Stimulated activated naive CD4-positive, alpha-beta T cell (primary cell): Measurements from ENCODE around the gene SNAPIN.

Source experiments
- DNase-seq, 6 experiments: peaks; one replicate each; lab custom pipeline; 2025; lab: John Stamatoyannopoulos, UW

Gene SNAPIN, protein sequence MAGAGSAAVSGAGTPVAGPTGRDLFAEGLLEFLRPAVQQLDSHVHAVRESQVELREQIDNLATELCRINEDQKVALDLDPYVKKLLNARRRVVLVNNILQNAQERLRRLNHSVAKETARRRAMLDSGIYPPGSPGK

DNA sequence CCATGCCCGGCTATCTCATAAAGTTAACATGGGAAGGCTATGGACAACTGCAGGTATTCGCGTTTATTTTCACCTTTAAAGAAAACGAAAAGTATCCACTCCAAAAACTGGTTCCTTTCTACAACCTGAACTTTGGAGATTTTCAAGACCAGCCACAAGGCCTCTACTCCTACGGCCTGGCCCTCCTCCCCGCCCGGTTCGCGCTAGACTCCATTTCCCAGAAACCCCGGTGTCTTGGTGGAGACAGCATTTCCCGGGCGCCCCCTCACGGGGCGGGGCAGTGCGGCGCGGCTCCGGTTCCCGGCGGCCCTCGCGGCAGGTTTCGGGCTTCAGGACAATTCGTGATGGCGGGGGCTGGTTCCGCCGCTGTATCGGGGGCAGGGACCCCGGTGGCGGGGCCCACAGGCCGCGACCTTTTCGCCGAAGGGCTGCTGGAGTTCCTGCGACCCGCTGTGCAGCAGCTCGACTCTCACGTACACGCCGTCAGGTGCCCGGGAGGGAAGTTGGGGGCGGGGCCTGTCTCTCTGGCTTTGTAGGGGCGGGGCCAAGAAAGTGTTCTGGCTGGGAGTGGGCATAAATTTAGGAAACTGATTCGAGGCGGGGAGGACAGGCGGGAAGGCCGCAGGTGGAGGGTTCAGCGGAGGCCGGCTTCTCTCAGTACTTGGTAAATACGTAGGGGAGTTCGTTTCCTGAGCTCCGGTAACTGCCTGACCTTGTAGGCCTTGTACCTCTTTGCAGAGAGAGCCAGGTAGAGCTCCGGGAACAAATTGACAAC is at the start of gene SNAPIN:
Gene SNAPIN, plus strand, starts transcription at position 304 of the 775 bp plus-strand sequence. Its CDS starts 41 bp downstream, at position 345.
- DNase-seq: peak; percentile 73 to 97 (median 86)

DNA sequence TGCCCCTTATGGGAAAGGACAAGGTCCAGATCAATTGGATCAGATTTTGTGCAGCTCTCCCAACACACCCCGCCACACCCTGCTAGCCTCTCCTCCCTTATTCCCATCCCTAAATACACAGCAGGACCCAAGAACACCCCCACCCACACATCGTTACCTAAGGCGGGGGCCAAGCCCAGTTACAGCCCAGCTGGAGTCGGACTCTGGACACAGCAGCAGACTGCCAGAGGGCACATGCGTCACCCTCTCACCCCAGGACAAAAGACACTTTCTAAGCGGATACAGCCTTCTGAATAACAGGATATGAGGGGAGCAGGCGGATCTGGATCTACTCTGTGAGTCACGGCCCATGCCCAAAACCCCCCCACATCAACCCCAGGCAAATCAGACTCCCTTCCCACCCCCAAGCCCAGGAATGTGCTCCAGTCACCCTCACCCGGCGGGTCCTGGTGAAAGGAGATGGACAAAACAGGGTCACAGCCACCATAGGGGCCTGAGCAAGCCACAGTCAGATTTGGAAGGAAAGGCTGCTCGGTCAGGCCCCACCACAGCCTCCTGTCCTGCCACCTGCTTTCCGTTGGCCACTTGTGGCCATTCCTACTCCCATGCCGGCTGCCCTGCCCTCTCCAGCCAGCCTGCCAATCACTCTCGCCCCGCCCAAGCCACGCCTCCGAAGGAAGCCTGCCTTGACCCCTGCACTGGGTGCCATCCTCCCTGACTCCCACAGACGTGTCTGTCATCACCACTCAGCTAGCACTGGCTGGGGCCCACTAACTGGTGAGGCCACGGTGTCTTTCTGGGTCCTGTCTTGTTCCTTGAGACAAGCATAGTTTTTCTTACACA is 49.5 kb upstream of the SNAPIN start:
- DNase-seq: no peak

DNA sequence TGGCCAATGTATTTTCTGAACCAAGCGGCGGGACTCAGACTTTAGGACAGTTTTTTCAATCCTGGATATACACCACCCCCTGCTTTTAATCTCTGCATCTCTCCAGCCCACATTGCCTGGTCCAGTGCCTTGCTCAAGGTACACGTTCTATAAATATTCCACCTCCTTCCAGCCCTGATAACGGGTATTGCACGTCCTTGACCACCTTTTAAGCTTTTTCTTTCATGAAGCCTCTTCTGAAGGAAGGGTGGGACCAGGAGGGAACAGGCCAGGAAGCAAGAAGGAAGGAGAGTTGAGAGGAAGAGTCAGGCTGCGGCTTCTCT is 49.0 kb upstream of the SNAPIN start:
- DNase-seq: no peak

DNA sequence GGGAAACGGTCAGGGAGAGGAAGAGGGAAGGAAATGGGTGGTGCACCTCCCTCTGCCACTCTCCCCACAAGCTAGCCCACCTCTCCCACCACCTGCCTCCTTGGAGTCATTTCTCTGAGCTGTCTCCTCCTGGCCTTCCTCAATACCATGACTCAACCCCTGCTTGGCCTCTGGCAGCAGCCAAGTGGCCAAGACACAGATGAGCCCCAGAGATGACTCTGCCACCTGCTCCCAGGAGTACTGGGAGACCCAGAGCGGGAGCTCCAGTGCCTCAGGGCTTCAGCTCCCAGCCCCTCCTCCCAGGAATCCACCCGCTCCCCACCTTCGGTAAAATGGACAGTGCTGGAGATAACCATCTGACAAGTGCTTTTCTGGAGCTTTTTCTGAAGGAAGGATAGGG is 48.2 kb upstream of the SNAPIN start:
- DNase-seq: no peak

DNA sequence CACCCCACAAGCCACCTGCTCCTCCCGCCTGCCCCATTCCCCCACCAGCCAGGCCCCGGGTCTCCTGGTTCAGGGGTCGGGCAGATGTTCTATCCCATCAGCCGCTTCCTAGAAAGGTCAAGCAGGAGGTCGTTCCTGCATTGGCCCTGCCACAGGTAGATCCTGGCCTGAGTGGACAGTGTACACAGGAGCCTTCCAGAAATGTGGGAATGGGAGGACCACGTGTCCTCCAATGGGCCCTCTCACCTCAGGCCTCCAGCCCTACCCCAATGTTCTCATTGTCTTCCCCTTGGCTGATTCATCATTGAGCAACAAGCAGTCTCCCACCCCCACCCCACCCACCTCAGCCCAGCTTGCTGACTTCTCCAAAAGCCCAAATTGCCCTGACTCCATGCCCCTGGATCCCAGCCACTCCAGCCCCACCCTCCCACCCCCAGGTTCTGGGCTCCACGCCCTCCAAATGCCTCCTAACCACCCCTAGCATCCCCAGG is 47.6 kb upstream of the SNAPIN start:
- DNase-seq: no peak

DNA sequence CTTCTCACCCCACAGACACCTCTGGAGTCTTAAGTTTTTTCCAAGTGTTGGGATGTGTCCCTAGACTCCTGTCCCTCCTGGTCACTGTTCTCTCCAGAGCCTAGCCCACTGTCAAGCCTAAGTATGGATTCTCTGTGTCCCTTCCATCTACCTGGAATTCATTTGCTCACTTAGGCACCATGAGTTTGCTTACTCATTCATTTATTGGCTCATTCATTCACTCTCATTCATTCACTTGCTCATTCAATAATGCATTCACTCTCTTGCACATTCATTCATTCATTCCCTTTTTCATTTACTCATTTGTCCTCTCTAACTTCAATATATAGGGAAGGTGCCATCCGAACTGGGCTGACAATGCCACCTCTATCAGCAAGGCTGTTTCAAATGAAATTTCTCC is 47.1 kb upstream of the SNAPIN start:
- DNase-seq: no peak

DNA sequence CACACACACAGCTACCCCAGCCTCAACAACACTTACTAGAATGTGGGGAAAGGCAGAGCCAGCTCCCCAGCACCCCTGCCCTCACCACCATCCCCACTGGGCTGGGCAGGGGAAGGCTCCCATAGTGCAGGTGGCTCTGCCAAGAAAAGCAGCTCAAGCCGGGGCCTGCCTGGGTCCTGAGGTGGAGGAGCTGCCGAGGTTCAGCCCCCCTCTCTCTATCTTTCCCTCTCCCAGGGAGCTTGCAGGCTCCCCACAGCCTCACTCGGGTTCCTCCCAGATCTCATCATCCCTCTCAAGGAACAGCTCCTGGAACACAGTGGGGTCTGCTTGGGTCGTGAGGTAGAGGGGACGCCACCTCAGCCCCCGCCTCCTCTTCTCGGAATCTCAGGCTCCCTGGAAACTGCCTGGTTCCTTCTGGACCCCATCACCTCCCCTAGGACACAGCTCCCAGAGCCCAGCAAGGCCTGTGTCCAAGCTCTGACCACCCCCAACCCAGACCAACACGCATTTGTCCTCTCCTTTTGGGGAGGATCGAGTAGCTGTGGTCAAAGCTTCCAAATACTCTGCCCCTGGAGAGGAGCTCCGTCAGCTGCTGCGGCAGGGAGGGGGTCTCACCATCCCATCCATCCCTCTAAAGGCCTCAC is 46.3 kb upstream of the SNAPIN start:
- DNase-seq: no peak

DNA sequence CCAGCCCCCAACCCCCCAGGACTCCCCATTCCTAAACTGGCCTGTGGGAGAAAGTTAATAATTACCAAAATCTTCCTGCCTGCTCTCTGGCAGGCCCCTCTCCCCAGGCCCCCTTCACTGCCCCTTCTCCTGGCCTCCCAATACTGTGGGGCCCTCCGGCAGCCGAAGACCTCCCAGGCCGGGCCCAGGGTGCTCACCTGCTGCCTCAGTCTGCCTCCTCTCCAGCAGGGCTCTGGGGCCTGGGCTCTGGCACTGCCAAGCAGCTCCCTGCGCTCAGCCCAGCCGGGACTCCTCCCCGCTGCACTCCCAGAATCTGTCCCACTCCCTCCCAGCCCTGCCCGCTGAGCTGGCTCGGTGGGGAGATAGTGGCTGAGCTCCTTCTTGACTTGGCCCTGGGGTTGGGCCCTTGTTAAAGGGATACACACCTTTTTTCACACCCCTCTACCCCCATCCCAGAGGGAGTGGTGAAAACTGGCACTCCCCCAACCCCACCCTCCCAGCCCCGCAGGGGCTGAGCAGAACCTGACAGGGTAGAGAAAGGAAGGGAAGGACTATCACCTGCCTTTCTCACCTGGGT is 45.7 kb upstream of the SNAPIN start, which contains the start of gene S100A16:
Gene S100A16, minus strand, starts transcription at position 383 of the 577 bp plus-strand sequence. CDS start 4,986 bp downstream, outside the sequence.
- DNase-seq: no peak

DNA sequence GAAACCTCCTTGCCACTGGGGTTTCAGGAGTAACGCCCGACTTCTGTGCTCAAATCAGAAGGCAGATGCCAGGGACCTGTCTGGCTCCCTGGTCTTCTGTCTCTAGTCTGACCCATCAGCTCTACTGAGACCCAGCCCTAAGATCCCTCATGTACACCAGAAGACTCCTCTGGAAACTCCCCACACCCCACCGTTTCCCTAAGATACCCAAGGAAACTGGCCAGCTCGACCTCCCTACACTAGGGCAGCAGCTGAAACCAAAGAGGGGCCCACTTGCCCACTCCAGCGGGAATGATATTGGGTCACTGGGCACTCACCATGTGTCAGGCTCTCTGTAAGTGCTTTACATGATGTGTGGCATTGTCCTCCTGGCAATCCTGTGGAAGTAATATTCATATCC is 45.1 kb upstream of the SNAPIN start:
- DNase-seq: no peak

DNA sequence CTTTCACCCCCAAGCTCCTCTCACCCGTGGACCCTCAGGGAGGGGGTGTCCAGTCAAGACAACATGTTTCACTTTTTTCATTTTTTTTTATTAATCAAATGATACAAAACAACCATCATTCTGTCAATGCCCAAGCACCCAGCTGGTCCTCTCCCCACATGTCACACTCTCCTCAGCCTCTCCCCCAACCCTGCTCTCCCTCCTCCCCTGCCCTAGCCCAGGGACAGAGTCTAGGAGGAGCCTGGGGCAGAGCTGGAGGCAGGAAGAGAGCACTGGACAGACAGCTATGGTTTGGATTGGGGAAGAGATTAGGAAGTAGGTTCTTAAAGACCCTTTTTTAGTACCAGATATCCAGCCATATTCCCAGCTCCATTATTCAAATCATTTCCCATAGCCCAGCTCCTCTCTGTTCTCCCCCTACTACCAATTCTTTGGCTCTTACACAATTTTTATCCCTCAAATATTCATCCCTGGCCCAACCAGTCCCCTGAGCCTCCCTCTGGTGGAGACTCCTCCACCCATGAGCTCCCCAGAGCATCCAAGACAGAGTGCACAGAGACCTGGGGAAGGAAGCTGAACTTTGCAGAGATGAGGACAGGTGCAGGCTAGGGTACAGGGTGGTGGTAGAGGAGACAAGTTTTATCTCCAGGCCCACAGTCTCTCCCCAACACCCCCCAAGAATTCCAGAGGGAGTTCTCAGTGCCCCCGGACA is 44.2 kb upstream of the SNAPIN start:
- no peak for DNase-seq

DNA sequence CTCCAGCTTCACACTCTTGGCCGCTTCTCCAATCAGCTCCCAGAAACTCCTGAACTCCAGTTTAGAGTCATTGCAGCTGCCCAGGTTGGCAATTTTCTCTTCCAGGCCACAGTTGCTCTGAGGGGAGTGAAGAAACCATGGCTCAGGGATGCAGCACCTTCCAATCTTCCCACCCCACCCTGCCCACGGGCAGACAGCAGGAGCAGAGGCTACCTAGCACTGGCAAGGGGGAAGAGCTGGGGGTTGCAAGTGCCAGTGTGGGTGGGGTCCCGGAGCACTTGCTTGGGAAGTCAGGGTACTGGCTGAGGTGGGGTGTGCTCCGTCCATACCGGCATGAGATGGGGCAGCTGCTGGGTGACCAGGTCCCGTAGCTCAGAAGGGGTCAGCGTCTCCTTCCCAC is 43.6 kb upstream of the SNAPIN start:
- no peak for DNase-seq

DNA sequence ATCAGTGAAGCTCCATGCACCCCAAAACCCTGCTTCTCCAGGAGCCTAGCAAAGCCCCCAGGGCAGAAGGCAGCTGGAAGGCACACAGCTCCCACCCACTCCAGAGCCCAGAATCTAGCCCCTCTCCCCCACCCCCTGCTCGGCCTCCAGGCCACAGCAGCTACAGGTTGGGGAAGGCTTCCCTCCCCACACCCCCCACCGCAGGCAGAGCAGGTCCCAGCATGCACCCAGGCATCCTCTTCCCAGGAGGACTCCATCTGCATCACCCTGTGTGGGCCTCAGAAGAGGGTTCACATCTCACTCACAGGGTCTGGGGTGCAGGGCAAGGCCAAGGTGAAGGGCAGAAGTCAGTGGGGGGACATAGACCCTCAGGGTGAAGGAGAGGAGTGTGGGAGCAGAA is 43.1 kb upstream of the SNAPIN start:
- DNase-seq: no peak

DNA sequence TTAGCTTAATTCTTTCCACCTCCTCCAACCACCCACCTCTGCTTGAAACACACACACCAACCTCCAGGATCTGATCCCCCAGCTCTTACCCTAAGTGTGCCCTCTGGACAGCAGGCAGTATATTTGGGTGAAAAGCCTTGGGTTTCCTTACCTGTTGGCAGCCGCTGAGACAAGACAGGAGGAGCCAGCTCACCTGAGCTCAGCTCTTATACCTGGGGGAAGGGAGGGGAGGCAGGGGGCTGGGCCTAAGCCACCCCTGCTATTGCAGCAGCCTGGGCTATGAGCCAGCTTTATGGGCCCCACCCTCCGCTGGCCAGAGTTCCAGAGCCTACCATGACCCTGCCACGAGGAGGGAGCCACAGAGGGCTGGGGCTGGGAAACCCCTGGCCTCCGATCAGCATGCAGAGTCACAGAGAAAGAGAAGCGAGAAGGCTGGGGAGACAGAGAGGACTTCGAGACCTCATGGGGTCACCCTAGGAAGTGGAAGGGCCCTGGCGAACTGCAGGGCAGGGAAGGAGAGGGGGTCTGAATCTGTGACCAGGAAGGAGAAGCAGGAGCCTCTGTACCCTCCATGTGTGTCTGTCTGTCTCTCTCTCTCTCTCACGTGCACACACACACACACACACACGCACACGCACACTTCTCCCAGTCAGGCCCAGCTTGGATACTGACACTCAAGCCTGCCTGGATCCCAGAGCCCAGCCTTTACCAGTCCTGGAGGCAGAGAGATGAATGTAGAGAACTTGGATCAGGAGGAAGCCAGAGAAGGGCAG is 42.2 kb upstream of the SNAPIN start, which contains the start of gene S100A14:
Gene S100A14, minus strand, starts transcription at position 182 of the 773 bp plus-strand sequence. CDS start 467 bp downstream, outside the sequence.
- no peak for DNase-seq

DNA sequence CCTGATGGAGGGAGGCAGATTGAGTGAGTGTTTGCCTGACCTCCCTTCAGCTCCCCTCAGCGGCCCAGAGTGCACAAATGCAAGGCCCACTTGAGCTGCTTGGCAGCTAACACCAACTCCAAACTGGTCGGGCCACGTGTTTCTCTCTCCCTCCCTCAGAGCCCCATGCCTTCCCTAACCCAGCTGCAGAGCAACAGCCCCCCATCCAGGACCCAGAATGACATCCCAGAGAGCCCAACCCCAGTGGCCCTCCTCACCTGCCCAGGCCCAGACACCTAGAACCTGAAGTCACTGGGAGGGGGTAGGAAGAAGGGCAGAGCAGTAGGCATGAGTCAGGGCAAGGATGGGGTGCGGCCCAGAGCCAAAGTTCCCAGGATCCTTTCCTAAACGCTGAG is 41.6 kb upstream of the SNAPIN start:
- no peak for DNase-seq

DNA sequence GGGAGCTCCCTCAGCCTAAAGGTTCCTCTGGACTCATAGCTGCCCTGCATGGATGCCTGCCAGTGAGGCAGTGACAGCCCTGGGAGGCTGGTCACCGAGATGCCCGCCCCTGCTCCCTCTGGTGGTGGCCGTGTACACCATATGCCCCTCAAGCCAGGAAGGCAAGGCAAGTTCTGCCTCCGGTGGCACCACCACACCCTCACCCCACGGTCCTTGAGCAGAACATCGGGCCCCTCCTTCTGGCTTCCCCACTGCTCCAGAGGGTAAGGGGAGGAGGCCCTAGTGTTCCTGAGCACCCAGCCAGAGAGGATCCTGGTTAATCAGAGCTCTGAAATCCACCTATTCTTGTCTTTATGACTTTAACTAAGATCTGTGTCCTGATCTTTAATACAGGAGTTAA is 40.8 kb upstream of the SNAPIN start:
- peak in 4 of 6 experiments; percentile 21 to 59 (median 36) for DNase-seq

DNA sequence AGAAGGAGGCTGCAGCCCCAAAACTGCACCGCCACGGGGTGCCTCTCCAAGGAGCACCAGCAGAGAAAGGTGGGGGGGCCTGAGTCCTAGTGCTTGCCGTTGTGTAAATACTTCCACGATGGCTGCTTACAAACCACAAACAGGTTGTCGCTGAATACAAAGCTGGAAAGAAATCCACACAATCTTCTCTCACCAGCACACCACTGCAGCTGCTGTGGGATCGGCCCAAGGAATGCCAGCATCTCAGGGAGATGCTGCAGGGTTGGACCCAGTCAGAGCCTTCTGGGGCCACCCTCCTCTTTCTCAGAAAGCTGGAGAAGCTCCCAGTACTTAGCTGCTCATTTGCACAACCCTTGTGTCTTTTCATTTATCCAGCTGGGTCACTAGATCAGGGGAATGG is 39.3 kb upstream of the SNAPIN start:
- no peak for DNase-seq

DNA sequence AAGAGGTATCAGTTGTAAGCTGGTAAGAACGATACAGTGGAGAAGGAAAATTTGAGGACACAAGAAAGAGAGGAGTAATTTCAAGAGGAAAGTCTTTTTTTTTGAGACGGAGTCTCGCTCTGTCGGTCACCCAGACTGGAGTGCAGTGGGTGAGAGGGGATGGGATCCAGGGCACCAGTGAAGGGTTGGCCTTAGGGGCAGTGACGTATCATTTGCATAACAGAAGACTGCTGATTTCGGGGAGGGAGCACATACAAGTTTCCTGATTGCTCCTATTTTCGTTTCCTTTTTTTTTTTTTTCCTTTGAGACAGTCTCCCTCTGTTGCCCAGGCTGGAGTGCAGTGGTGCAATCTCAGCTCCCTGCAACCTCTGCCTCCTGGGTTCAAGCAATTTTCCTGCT is 35.4 kb upstream of the SNAPIN start:
- no peak for DNase-seq

DNA sequence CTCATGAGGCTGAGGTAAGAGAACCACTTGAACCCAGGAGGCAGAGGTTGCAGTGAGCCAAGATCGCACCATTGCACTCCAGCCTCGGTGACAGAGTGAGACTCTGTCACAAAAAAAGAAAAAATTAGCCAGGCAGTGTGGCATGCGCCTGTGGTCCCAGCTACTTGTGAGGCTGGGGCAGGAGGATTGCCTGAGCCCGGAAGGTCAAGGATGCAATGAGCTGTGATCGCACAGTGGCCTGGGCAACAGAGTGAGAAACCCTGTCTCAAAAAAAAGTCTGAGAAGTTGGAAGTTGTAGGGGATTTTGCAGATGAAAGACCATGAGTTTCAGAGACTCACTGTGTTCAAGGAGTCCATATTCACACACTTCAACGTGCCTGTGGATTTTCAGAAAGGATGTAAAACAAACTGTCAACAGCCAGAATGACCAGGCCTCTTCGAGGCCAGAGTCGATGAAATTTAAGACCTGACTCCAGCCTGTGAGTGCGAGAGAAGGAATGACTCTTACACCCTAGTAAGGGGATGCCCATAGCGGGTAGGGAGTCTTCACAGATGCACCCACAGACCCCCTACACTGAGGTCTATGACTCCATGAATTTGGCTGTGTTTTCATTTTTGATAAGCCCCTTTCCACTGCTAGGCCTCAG is 33.4 kb upstream of the SNAPIN start:
- no peak for DNase-seq

DNA sequence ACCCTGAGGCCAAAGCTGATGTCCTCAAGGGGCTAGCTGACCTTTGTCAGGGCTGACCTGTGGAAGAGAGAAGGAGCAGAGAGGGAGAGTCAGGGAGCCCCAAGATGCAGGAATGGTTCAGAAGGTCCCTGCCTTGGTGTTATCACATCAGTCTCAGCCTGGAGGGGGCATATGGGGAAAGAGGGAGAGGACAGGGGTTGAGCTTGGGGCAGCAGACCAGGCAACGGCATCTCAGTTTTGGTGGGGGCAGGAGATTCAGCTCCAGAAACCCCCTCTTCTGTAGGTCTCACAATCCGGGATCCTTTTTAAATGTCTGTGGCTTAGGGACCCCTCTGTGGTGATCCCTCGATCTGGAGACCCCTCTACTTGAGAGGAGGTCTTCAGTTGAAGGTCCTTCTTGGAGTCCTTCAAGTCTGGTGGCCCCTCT is 32.0 kb upstream of the SNAPIN start:
- no peak for DNase-seq
